Measurements from ENCODE around the gene HSPA1B. TPM values are rescaled to one million over a fixed set of nuclear protein-coding genes. Genes with fewer than 3 reads are reported as not detected.

The HSPA1B gene
- 89.4 to 177 TPM (median 151 TPM) in 5 replicates for total RNA-seq (2022; extraction: Qiagen RNA extraction)

GRCh38 chr6:31827286-31828079 is at the start of gene HSPA1B:
HSPA1B (plus strand) TSS chr6:31827738; CDS start chr6:31827951, 213 bp downstream.

GRCh38 chr6:31795616-31796298 is 31.8 kb upstream of the HSPA1B start, which contains the start of gene VARS1:
VARS1 (minus strand) TSS chr6:31795752; CDS start chr6:31795217, 535 bp downstream.

GRCh38 chr6:31806470-31807272 is 20.9 kb upstream of the HSPA1B start, which contains the start of gene LSM2:
LSM2 (minus strand) TSS chr6:31806966; CDS start chr6:31806757, 209 bp downstream.

GRCh38 chr6:31815025-31815838 is 12.3 kb upstream of the HSPA1B start, which contains the start of the genes HSPA1A and HSPA1L:
HSPA1A (plus strand) TSS chr6:31815543; CDS start chr6:31815757, 214 bp downstream.
HSPA1L (minus strand) TSS chr6:31815283; CDS start chr6:31811972, 3,311 bp downstream.

GRCh38 chr6:31862344-31863235 is 35.1 kb downstream of the HSPA1B start, which contains the start of gene NEU1:
NEU1 (minus strand) TSS chr6:31862821; CDS start chr6:31862776, 45 bp downstream.

GRCh38 chr6:31878726-31879125 is 51.2 kb downstream of the HSPA1B start, which contains the start of gene SLC44A4:
SLC44A4 (minus strand) TSS chr6:31878997; CDS start chr6:31878980, 17 bp downstream.

Other genes with a start within 250 kb of the HSPA1B start
- gene LTB, start 245.3 kb upstream of the HSPA1B start, total RNA-seq (2022; extraction: Qiagen RNA extraction) = 0.35 to 0.88 TPM (median 0.51 TPM) in 5 replicates
- gene LST1, start 241.5 kb upstream of the HSPA1B start, total RNA-seq (2022; extraction: Qiagen RNA extraction) = 0.16 to 0.36 TPM in 2 of 5 replicates, not detected in the others
- not detected in 5 replicates for gene NCR3, start 234.7 kb upstream of the HSPA1B start, total RNA-seq (2022; extraction: Qiagen RNA extraction)
- gene AIF1, start 212.5 kb upstream of the HSPA1B start, total RNA-seq (2022; extraction: Qiagen RNA extraction) = not detected in 5 replicates
- 68.4 to 87.7 TPM (median 84.8 TPM) in 5 replicates for gene PRRC2A, start 207.0 kb upstream of the HSPA1B start, total RNA-seq (2022; extraction: Qiagen RNA extraction)
- gene BAG6, start 175.1 kb upstream of the HSPA1B start, total RNA-seq (2022; extraction: Qiagen RNA extraction) = 106 to 148 TPM (median 138 TPM) in 5 replicates
- gene APOM, start 171.8 kb upstream of the HSPA1B start, total RNA-seq (2022; extraction: Qiagen RNA extraction) = 2.8 to 3.7 TPM (median 2.9 TPM) in 5 replicates
- 11.1 to 12.4 TPM (median 11.6 TPM) in 5 replicates for gene C6orf47, start 167.0 kb upstream of the HSPA1B start, total RNA-seq (2022; extraction: Qiagen RNA extraction)
- 10.2 to 12.1 TPM (median 11.4 TPM) in 5 replicates for gene GPANK1, start 162.7 kb upstream of the HSPA1B start, total RNA-seq (2022; extraction: Qiagen RNA extraction)
- gene CSNK2B, start 161.7 kb upstream of the HSPA1B start, total RNA-seq (2022; extraction: Qiagen RNA extraction) = 167 to 177 TPM (median 171 TPM) in 5 replicates
- gene LY6G5B, start 157.8 kb upstream of the HSPA1B start, total RNA-seq (2022; extraction: Qiagen RNA extraction) = 2.1 to 5.7 TPM (median 3.8 TPM) in 5 replicates
- gene LY6G5C, start 146.7 kb upstream of the HSPA1B start, total RNA-seq (2022; extraction: Qiagen RNA extraction) = 0.92 to 1.6 TPM (median 1.1 TPM) in 5 replicates
- gene ABHD16A, start 124.4 kb upstream of the HSPA1B start, total RNA-seq (2022; extraction: Qiagen RNA extraction) = 11.3 to 19.8 TPM (median 18.4 TPM) in 5 replicates
- not detected in 5 replicates for gene LY6G6F, start 120.9 kb upstream of the HSPA1B start, total RNA-seq (2022; extraction: Qiagen RNA extraction)
- not detected in 5 replicates for gene LY6G6D, start 112.4 kb upstream of the HSPA1B start, total RNA-seq (2022; extraction: Qiagen RNA extraction)
- gene LY6G6C, start 106.0 kb upstream of the HSPA1B start, total RNA-seq (2022; extraction: Qiagen RNA extraction) = 0.21 to 0.24 TPM (median 0.23 TPM) in 3 of 5 replicates, not detected in the others
- not detected in 5 replicates for gene MPIG6B, start 104.4 kb upstream of the HSPA1B start, total RNA-seq (2022; extraction: Qiagen RNA extraction)
- gene DDAH2, start 98.4 kb upstream of the HSPA1B start, total RNA-seq (2022; extraction: Qiagen RNA extraction) = 28.3 to 32.5 TPM (median 31.8 TPM) in 5 replicates
- gene CLIC1, start 91.2 kb upstream of the HSPA1B start, total RNA-seq (2022; extraction: Qiagen RNA extraction) = 471 to 496 TPM (median 485 TPM) in 5 replicates
- gene MSH5, start 87.7 kb upstream of the HSPA1B start, total RNA-seq (2022; extraction: Qiagen RNA extraction) = 11.8 to 15.5 TPM (median 13.1 TPM) in 5 replicates
- gene SAPCD1, start 65.1 kb upstream of the HSPA1B start, total RNA-seq (2022; extraction: Qiagen RNA extraction) = 2.6 to 5.2 TPM (median 4.3 TPM) in 5 replicates
- gene VWA7, start 50.4 kb upstream of the HSPA1B start, total RNA-seq (2022; extraction: Qiagen RNA extraction) = 0.72 to 2.2 TPM (median 1.4 TPM) in 5 replicates
- 45.6 to 60.9 TPM (median 53.8 TPM) in 5 replicates for gene VARS1, start 32.0 kb upstream of the HSPA1B start, total RNA-seq (2022; extraction: Qiagen RNA extraction)
- gene LSM2, start 20.8 kb upstream of the HSPA1B start, total RNA-seq (2022; extraction: Qiagen RNA extraction) = 51.0 to 62.8 TPM (median 60.8 TPM) in 5 replicates
- 1.3 to 1.8 TPM (median 1.5 TPM) in 5 replicates for gene HSPA1L, start 12.5 kb upstream of the HSPA1B start, total RNA-seq (2022; extraction: Qiagen RNA extraction)
- gene HSPA1A, start 12.2 kb upstream of the HSPA1B start, total RNA-seq (2022; extraction: Qiagen RNA extraction) = 132 to 252 TPM (median 194 TPM) in 5 replicates
- gene NEU1, start 35.1 kb downstream of the HSPA1B start, total RNA-seq (2022; extraction: Qiagen RNA extraction) = 21.6 to 33.6 TPM (median 26.8 TPM) in 5 replicates
- gene SLC44A4, start 51.3 kb downstream of the HSPA1B start, total RNA-seq (2022; extraction: Qiagen RNA extraction) = 0.15 TPM in 1 of 5 replicates, not detected in the others
- gene EHMT2, start 70.0 kb downstream of the HSPA1B start, total RNA-seq (2022; extraction: Qiagen RNA extraction) = 19.9 to 30.0 TPM (median 29.0 TPM) in 5 replicates
- gene ZBTB12, start 74.3 kb downstream of the HSPA1B start, total RNA-seq (2022; extraction: Qiagen RNA extraction) = 2.4 to 4.1 TPM (median 3.7 TPM) in 5 replicates
- gene C2, start 100.0 kb downstream of the HSPA1B start, total RNA-seq (2022; extraction: Qiagen RNA extraction) = 0.26 to 0.46 TPM (median 0.31 TPM) in 5 replicates
- gene CFB, start 118.4 kb downstream of the HSPA1B start, total RNA-seq (2022; extraction: Qiagen RNA extraction) = 1.9 to 2.3 TPM (median 2.0 TPM) in 5 replicates
- 76.0 to 93.4 TPM (median 77.7 TPM) in 5 replicates for gene NELFE, start 131.2 kb downstream of the HSPA1B start, total RNA-seq (2022; extraction: Qiagen RNA extraction)
- gene SKIC2, start 131.4 kb downstream of the HSPA1B start, total RNA-seq (2022; extraction: Qiagen RNA extraction) = 19.7 to 26.3 TPM (median 23.2 TPM) in 5 replicates
- 10.3 to 13.3 TPM (median 11.0 TPM) in 5 replicates for gene DXO, start 144.4 kb downstream of the HSPA1B start, total RNA-seq (2022; extraction: Qiagen RNA extraction)
- 0.97 to 1.7 TPM (median 1.4 TPM) in 5 replicates for gene C4A, start 154.3 kb downstream of the HSPA1B start, total RNA-seq (2022; extraction: Qiagen RNA extraction)
- 0.69 to 1.5 TPM (median 1.3 TPM) in 5 replicates for gene C4B, start 187.1 kb downstream of the HSPA1B start, total RNA-seq (2022; extraction: Qiagen RNA extraction)
- not detected in 5 replicates for gene CYP21A2, start 210.7 kb downstream of the HSPA1B start, total RNA-seq (2022; extraction: Qiagen RNA extraction)

Measured in A549 treated with Mapracorat at 1 μM for 4 hours (cell line).